GM19328 (cell line): Measurements from ENCODE around the gene MYD88.
A peak's percentile ranks its signal among the peaks of the same experiment; 100 is the strongest.
"Not testable (repeated sequence)": the region's sequence is repeated elsewhere in the genome, so short reads cannot be mapped to it uniquely, and the experiment has no call there.

Source experiments
- ATAC-seq: cut with Tn5 transposase; IDR thresholded peaks from one replicate; pipeline ENCODE4 v1.9.1; 2021; ENCODE audit warnings: mild to moderate bottlenecking, moderate library complexity; ENCODE audit not compliant: unreplicated experiment

MYD88 gene

GRCh38 chr3:38124324-38125122, 13.9 kb upstream of the MYD88 start:
- no peak for ATAC-seq

DNA sequence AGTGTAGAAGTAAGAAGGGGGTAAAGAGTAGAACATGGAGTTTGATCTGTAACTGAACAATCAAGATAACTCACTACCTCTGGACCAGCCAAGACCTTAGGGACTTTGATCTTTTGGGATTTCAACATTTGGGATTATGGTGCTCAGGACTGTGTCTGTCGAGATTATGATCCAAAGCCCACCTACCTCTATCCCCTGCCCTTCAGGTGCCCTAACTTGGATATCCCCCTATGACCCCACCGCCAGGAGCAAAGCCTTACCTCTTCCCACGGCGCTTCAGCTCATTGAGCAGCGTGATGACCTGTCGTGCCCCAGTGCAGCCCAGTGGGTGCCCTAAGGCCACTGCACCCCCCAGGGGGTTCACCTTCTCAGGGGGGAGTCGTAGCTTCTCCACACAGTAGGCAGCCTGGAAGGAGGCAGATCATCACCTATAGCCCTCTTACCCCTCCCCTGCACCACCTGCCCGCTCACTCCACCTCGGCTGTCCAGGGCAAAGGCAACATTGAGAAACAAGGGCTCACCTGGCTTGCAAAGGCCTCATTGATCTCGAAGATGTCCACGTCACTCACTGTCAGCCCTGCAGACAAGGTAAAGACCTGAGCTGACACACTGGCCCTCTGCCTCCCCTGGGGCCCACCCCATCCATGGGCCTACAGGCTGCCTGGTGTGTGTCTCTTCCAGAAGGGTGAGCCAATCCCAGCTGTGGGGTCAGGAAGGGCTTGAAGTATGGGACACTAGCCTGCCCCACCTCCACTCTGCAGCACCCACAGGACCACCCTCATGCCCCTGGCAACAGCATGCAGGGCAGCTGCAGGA, 12.9 kb upstream of the MYD88 start:
- ATAC-seq = no peak

GRCh38 chr3:38126121-38126892, 12.2 kb upstream of the MYD88 start:
- ATAC-seq = no peak

- ATAC-seq = no peak
These were observed 10.7 kb upstream of the MYD88 start for GRCh38 chr3:38127611-38128302.

DNA sequence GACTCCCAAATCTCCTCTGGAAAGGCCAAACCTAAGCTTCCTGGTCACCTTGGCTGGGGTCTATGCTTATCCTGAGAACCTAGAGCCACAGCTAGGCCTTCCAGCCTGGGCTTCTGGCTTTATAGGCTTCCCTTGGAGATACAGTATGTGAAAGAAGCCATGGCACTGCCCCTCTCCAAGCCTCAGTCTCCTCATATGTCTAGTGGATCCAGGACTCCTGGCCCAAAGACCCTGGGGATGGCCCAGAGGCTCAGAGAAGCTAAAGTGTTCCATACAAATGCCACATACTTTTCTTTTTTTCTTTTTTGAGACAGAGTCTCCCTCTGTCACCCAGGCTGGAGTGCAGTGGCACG, 10.2 kb upstream of the MYD88 start:
- no peak for ATAC-seq

GRCh38 chr3:38129058-38129457, 9.4 kb upstream of the MYD88 start:
- no peak for ATAC-seq

GRCh38 chr3:38130631-38131065, 7.8 kb upstream of the MYD88 start:
- ATAC-seq = no peak

GRCh38 chr3:38131621-38132369, 6.7 kb upstream of the MYD88 start:
- no peak for ATAC-seq

- ATAC-seq = no peak
These were observed 5.3 kb upstream of the MYD88 start for GRCh38 chr3:38133209-38133556.

DNA sequence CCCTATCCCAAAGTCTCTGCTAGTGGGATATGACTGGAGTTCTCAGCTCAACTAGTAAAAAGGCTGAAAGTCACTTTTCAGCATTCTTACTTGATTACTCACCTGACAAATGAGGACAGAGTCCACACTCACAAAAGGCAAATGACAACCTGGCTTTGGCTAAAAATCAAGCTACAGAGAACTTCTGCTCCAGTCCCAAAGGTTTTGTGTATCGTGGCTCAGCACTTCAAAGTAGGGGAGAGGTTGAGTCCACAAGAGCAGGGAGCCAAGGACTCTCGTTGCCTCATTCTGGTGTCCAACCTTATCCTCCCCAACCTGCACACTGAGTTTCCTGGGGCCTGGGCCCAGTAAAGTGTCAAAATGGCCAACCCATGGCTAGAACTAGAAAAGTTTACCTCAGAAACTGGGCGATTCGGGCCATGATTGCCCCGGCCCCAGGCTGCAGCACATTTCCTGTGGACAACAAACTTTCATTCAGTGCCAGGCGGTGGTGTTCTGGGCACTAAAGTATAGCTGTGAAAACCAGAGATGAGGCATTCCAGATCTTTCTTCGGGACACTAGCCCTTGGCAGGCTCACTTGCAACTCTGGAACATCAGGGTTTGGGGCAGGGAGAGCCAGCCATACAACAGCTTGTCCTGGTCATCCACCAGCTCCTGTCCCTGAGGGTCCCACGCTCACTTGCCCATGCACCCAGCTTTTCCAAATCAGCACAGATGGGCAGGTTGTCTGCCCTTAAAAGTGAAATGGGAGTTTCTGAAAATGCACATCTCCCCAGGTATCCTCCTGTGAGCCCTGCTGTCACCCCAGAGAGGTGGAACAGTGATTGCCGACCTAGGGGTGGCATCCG, 4.7 kb upstream of the MYD88 start:
- ATAC-seq = no peak

- not testable (repeated sequence) for ATAC-seq
These were observed 3.8 kb upstream of the MYD88 start for GRCh38 chr3:38134517-38135143.

DNA sequence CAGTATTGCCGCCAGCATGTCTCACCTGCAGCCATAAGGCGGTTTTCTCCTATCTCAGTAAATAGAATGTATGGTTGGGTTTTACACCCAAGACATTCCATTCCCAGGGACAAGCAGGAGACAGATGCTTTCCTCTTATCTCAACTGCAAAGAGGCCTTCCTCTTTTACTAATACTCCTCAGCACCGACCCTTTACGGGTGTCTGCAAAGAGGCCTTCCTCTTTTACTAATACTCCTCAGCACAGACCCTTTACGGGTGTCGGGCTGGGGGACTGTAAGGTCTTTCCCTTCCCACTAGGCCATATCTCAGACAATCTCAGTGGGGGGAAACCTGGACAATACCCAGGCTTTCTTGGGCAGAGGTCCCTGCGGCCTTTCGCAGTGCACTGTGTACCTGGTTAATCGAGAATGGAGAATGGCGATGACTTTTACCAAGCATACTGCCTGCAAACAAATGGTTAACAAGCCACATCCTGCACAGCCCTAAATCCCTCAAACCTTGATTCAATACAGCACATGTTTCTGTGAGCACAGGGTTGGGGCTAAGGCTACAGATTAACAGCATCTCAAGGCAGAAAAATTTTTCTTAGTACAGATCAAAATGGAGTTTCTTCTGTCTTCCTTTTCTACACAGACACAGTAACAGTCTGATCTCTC, 2.7 kb upstream of the MYD88 start:
- not testable (repeated sequence) for ATAC-seq

DNA sequence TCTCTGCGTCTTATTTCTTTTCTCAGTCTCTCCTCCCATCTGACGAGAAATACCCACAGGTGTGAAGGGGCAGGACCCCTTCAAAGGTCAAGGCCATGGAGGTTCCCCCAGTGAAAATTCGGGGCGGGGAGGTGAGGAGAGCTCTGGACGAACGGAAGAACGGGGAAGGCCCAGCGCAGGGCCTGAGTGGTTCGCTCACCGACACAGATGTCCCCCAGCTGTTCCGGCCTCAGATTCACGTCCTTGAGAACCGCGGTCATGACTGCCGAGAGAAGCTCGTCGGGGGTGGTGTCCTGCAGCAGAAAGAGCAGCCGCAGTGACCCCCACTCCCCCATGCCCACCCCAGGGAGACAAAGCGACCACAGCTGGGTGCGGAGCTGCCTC, 2.1 kb upstream of the MYD88 start:
- no peak for ATAC-seq

GRCh38 chr3:38136777-38137614, 1.5 kb upstream of the MYD88 start, which contains the start of gene ACAA1:
ACAA1 (minus strand) TSS chr3:38137127; CDS start chr3:38137035, 92 bp downstream.
- peak; percentile 92 for ATAC-seq

DNA sequence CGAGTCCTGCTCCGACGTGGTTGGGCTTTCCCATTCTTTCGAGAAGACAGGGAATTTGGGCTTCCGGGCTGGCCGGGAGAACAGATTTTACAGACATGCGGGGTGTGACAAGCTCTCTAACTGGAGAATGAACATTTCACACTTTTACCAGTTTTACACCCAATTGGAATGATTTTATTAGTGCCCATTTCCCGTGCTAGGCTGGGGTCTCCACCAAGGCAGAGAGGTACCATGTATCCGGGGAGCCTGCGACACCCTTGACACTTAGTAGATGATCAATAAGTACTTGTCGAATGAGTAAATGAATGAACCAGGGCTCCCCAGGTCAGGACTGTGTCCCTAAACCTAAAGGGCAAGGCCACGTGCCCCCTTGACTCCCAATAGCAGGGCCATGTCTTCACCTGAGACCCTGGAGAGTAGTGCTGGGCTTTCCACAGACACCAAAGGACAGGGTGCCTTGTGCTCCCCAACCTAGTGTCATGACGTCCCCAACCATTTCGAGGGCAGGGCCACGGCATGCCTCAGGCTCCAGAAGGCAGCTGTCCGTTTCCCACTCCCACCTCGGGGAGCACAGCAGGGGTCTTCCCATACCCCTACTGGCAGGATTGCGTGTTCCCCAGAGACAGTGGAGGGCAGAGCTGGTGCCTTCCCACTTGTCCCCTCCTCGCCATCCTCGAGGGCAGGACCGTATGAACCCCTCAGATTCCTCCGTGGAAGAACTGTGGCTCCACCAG, 679 bp upstream of the MYD88 start:
- no peak for ATAC-seq

GRCh38 chr3:38139191-38139590, 730 bp downstream of the MYD88 start:
- ATAC-seq = no peak

DNA sequence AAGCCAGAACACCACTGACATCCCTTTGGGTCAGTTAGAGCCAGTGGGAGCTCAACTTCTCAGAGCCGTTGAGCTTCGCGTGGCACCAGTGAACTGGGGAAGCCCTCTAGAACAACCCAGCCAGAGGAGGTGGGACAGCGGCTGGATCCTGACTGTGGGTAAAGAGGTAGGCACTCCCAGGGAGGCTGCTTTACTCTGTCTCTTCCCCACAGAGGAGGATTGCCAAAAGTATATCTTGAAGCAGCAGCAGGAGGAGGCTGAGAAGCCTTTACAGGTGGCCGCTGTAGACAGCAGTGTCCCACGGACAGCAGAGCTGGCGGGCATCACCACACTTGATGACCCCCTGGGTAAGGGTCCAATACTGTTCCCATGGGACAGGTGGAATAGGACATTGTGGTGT, 1.2 kb downstream of the MYD88 start:
- no peak for ATAC-seq
